OCI-LY3 (cell line): ENCODE results near the gene APOL2.

Experiments
- CTCF ChIP-seq: fragments of 200-600, 300-600 bp; sonication (generic); IDR thresholded peaks from 2 replicates; pipeline ENCODE4 v1.5.1; 2014; ENCODE audit warnings: antibody characterized with exemption, low read length, low read depth
- EZH2phosphoT487 ChIP-seq: fragments of 200-600 bp; shearing (Covaris generic); IDR thresholded peaks from 2 replicates; pipeline ENCODE4 v1.6.1; 2018; ENCODE audit warnings: antibody characterized with exemption, mixed run types, low read depth

DNA sequence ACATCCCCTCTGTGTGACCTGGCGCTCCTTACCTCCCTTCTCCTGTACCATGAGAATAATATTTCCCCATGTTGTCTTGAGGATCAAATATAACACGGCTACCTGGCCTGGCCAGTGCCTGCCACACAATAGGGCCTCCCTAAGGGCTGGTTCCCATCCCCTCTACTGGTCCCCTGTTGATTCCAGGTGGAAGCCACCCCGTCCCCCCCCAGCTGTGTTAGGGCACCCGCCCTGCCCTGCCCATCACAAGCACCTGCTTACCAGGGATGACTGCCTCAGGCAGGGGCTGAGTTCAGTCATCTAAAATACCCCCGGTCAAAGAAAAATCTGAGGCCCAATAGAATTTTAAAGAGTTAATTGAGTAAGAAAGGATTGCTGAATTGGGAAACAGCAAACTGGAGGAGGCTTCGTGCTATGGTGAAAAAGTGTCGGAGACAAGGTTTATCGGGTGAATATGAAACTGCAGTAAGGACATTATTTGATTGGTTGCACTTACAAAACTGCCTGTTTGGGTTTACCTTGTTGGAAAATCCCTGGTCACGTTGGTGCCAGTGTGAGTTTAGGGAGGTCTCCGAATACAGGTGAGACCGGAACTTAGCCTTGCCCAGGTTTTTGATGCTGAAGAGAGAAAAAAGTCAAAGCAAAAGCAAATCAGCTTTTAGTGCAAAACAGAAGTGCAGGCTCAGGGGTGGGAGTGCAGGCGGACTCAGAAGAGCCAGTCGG is 18.8 kb upstream of the APOL2 start:
- TF ChIP-seq CTCF (no peak), EZH2phosphoT487 (no peak)
